NCI-H1092 treated with DMSO at 0.1 percent for 48 hours (cell line): ENCODE measurements around the gene CXorf65.

Experiments used
- DNase-seq: peaks from one replicate; lab custom pipeline; 2025; lab: John Stamatoyannopoulos, UW

Gene CXorf65

DNA sequence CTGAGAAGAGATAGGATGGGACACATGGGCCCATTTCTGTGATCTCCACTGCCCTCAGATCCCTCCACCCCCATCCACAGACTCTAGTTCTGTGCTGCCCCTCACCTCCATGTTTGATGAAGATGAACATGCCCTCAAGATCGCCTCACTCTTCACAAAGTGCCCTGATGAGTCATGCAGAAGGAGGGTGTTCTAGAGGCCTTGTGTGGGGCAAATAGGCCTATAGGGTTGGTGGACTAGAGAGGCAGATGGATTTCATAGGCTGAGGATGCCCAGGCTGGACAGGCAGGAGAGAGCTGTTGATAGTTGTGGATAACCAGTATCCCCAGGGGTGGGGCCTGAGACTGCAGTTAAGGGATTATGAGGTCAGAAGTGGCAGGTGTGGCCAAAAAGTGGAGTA lies at the start of gene CXorf65:
TSS of gene CXorf65 (minus strand) at position 314 of the 400 bp plus-strand sequence. CDS start at position 130, 184 bp downstream.
- DNase-seq = no peak

DNA sequence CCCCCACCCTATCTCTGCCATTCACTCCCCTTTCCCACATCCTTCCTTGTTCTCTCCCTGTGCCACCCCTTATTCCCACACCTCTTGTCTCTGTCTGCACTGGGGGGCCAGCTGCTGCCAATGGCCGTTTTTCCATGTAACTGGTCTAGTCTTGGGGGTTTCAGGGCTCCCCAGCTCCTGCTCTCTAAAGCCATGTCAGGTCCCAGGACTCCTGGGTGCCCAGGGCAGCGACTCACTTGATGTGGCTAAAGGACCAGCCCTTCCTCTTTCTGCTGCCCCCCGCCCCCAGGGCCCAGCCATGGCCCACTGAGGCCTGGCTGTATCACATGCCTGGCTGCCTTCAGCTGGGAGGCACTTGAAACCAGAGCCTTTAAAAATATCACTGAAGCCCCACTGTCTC lies 48.1 kb upstream of the CXorf65 start:
- no peak for DNase-seq

DNA sequence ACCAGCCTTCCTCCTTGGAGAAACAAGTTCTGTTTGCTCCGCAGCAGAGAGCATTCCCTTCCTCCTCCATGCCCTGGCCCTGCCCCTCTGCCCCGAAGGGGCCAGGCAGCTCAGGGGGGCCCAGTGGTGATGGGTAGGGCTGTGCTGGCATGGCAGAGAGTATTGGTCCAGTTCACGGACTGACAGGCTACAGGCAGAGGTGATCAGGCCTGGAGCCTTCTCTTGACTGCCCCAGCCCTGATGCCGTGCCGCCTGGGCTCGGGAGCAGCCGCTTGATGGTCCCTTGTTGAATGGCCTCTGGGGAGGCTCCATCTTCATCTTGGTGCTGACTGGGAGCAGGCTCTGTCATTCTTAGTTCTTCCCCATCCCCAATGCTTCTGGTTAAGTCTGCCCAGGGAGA lies 47.7 kb upstream of the CXorf65 start:
- no peak for DNase-seq

GRCh38 chrX:71151366-71151765 lies 44.8 kb upstream of the CXorf65 start:
- no peak for DNase-seq

GRCh38 chrX:71148278-71148663 lies 41.7 kb upstream of the CXorf65 start:
- DNase-seq = no peak

DNA sequence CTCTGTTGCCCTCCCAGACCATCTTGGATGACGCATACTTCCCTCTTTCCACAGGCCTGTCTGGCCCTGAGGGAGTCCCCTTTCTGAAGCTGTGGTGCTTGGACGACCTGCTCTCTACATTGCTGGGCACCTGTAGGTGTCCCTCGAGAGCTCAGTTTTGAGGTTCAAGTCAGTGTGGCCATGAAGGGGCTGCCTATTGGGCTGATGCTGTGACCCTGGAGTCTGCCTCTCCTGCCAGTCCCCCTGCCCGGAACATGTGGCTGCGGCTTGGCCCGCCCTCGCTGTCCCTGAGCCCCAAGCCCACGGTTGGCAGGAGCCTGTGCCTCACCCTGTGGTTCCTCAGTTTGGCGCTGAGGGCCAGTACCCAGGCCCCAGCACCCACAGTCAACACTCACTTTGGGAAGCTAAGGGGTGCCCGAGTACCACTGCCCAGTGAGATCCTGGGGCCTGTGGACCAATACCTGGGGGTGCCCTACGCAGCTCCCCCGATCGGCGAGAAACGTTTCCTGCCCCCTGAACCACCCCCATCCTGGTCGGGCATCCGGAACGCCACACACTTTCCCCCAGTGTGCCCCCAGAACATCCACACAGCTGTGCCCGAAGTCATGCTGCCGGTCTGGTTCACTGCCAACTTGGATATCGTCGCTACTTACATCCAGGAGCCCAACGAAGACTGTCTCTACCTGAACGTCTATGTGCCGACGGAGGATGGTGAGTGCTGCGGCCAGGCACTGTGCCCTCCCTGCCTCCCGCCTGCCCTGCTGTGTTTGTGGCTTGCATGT lies 41.1 kb upstream of the CXorf65 start:
- DNase-seq = no peak

DNA sequence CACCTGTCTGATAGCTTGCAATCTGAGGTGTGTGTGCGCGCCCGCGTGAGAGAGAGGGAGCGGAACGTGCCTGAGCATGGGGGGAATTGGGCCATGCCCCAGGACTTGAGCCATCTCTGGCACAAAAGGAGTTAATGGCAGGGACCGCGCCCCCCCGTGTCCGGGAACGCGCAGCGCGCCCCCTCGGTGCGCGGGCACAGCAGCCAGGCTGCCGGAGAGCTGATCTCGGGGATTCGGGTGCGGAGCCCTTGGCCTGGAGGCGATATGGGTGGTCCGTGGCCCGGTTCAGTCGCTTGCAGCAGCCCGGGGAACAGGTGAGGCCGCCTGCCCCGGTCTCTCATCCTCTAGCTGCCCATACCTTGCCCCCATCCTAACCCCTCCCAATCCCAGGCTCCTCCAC lies 38.1 kb upstream of the CXorf65 start, which contains the start of gene NLGN3:
TSS of gene NLGN3 (plus strand) at position 191 of the 400 bp plus-strand sequence. CDS start 2,909 bp downstream, outside the sequence.
- no peak for DNase-seq

DNA sequence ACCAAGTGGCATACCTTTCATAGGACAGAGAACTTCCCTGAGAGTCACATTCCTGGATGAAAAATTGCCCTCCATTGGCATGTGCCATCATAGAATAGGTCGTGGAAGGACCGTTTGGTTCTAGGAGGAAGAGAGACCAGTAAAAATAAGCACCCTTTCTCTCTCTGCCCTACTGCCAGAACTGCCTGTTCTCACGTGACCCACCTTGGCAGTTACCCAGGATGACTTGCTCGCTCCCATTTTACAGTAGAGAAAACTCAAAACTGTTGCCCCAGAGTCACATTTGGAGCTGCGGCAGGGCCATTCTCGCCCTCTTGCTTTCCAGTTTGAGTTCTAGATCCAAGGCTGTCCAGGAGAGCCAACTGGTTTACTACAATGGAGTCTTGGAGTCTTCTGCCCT lies 37.0 kb upstream of the CXorf65 start:
- DNase-seq = no peak

GRCh38 chrX:71140440-71140839 lies 33.9 kb upstream of the CXorf65 start:
- DNase-seq = no peak

- no peak for DNase-seq
These were observed 25.0 kb upstream of the CXorf65 start for GRCh38 chrX:71131510-71131909.

DNA sequence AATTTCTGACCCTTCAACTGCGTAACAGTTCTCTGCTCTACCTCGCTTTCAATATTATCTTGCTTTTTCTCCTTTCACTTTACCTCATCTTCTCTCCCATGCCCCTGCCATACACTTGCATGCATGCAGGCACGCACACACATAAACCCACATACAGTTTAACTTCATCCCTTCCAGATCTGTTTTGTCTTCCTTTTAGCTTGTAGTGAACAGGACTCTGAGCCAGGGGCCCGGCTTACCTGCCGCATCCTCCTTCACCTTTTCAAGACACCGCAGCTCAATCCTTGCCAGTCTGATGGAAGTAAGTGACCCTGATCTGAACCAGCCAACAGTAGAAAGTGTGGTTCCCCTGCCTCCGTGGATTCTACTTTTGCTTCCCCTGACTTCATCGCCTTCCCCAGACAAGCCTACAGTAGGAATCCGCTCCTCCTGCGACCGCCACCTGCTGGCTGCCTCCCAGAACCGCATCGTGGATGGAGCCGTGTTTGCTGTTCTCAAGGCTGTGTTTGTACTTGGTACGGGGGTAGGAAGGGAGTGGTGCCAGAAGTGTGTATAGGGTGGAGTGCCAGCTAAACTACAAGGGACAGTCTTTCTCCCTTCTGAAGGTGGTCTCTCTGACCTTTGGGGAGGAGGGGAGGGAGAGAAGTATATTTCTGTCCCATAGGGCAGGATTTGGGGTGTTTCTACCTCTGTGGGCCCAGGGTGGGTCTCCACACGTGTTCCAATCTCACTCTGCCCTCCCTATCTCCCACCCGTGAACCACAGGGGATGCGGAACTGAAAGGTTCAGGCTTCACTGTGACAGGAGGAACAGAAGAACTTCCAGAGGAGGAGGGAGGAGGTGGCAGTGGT lies 22.6 kb upstream of the CXorf65 start:
- peak; percentile 28 for DNase-seq

- no peak for DNase-seq
These were observed 21.8 kb upstream of the CXorf65 start for GRCh38 chrX:71128166-71128833.

GRCh38 chrX:71118985-71119535 lies 12.5 kb upstream of the CXorf65 start:
- no peak for DNase-seq

- DNase-seq = peak; percentile 91
These were observed 11.8 kb upstream of the CXorf65 start, which contains the start of gene MED12 for GRCh38 chrX:71118032-71118984. Gene MED12 (plus strand): TSS chrX:71118596. CDS start chrX:71118755, 159 bp downstream.

DNA sequence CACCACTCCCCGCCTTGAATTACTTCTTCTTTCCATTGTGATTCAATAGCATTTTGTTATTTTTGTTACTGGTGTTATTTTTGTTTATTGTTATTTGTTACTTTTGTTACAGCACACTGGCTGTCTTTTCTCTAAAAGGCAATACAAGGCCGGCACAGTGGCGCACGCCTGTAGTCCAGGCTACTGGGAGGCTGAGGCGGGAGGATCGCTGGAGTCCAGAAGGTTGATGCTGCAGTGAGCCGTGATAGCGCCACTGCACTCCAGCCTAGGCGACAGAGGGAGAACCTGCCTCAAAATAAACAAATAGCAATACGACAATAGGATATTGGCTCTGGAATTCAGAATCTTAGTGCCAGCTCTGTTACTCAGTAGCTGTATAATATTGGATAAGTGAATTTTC lies 10.8 kb upstream of the CXorf65 start:
- DNase-seq = no peak

DNA sequence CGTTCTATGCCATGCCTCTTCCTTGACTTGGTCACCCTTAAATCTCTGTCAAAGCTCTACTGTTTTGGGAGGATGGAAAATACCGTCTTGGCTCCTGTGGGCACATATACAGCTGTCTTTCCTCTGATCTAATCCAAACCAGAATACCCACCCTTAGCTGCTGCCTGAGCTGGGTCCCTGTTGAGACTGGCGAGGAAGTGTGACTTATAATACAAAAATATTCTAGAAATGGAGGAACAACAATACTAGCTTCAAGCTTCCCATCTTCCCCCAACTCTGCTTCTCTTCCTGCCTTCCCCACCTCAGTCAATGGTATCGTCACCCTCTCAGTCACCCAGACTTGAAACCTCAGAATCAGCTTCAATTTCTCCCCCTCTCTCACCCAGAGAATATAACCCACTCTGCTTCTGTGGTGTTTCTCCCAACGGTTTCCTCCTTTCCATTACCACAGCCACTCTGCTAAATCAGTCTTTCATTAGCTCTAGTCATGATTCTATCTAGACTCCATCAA lies 5.4 kb upstream of the CXorf65 start:
- DNase-seq = no peak

- DNase-seq = no peak
These were observed 4.8 kb upstream of the CXorf65 start, which contains the start of gene IL2RG for GRCh38 chrX:71111141-71111843. Gene IL2RG (minus strand): TSS chrX:71111577. CDS start chrX:71111539, 38 bp downstream.

DNA sequence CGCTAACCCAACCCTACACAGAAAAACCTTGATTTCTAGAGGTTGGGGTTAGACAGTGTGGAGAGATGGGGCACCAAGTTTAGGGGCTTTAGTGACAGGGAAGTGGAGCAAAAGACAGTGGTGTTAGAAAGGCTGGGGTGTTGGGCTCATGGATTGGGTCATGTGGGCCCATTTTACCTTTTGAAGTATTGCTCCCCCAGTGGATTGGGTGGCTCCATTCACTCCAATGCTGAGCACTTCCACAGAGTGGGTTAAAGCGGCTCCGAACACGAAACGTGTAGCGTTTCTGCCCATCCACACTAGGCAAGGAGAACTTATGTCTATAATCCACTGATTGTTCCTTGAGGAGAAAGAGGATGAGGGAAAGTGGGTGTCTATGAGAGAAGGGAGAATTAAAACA lies 2.5 kb upstream of the CXorf65 start:
- no peak for DNase-seq

DNA sequence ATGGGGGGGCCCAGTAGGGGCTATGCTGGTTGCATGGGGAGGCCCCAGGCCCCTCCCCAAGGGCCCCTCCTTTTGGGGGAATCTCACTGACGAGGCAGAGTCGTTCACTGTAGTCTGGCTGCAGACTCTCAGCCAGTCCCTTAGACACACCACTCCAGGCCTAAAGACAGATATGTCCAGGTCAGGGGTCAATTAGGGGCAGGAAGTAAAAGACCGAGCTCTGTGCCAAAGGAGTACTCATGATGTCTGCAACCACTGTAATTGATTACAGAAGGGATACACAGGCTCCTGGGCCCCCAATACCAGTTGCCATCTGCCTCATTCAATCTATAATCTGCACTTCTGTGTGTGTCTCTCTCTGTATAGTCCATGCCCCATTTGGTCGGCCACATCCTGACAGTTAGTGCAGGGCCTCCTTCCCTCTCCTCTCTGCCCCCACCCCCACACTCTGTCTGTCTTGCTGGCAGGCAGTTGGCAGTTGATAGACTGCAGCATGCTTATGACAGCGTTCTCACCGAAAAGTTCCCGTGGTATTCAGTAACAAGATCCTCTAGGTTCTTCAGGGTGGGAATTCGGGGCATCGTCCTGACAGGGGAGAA lies 1.3 kb upstream of the CXorf65 start:
- no peak for DNase-seq

DNA sequence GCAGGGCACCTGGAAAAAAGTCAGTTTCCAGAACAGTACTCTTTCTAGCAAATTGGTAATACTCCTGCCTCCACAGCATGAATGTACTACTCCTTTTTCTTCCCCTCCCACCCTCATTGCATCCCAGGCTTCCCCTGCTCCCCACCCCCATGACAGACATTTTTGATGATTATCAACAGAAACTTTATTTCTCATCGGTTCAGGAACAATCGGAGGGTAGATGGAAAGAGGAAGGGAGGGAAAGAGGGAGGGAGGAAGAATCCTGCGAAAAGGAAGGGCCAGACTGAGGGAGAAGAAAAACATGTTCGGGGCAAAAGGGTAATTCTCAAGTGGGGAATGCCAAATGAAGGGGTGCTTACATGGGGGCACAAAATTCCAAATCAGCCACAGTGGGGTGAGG lies 705 bp upstream of the CXorf65 start:
- DNase-seq = no peak
